NCI-H345 treated with DMSO at 0.1 percent for 48 hours (cell line): ENCODE results near the gene DZIP3.
A peak's percentile ranks its signal among the peaks of the same experiment; 100 is the strongest.

Source experiments
- DNase-seq: peaks from one replicate; lab custom pipeline; 2025; ENCODE audit not compliant: unreplicated experiment; lab: John Stamatoyannopoulos, UW

Gene DZIP3

GRCh38 chr3:108589081-108589997 is at the start of gene DZIP3, which contains the start of gene CIP2A:
Gene DZIP3 (plus strand): TSS chr3:108589722. CDS start chr3:108605407, 15,685 bp downstream.
Gene CIP2A (minus strand): TSS chr3:108589438. CDS start chr3:108589375, 63 bp downstream.
- peak; percentile 53 for DNase-seq

GRCh38 chr3:108546247-108546646 is 43.3 kb upstream of the DZIP3 start:
- DNase-seq, result no peak

GRCh38 chr3:108546692-108547091 is 42.8 kb upstream of the DZIP3 start:
- DNase-seq, result no peak

GRCh38 chr3:108548304-108548703 is 41.2 kb upstream of the DZIP3 start:
- DNase-seq, result no peak

GRCh38 chr3:108548886-108549285 is 40.6 kb upstream of the DZIP3 start:
- no peak for DNase-seq

GRCh38 chr3:108552267-108553159 is 37.0 kb upstream of the DZIP3 start:
- peak; percentile 3 for DNase-seq

- no peak for DNase-seq
Observed at GRCh38 chr3:108554229-108554628, 35.3 kb upstream of the DZIP3 start.

- no peak for DNase-seq
Observed at GRCh38 chr3:108554913-108555571, 34.5 kb upstream of the DZIP3 start.

- DNase-seq, result no peak
Observed at GRCh38 chr3:108555966-108556581, 33.4 kb upstream of the DZIP3 start.

GRCh38 chr3:108562565-108562964 is 27.0 kb upstream of the DZIP3 start:
- no peak for DNase-seq

- DNase-seq, result no peak
Observed at GRCh38 chr3:108564564-108564963, 25.0 kb upstream of the DZIP3 start.

GRCh38 chr3:108565506-108565905 is 24.0 kb upstream of the DZIP3 start:
- DNase-seq, result no peak

GRCh38 chr3:108566599-108566998 is 22.9 kb upstream of the DZIP3 start:
- DNase-seq, result no peak

- DNase-seq, result no peak
Observed at GRCh38 chr3:108569336-108569735, 20.2 kb upstream of the DZIP3 start.

- DNase-seq, result no peak
Observed at GRCh38 chr3:108578064-108578463, 11.5 kb upstream of the DZIP3 start.

- DNase-seq, result no peak
Observed at GRCh38 chr3:108588601-108589000, 921 bp upstream of the DZIP3 start.

- no peak for DNase-seq
Observed at GRCh38 chr3:108589998-108590323, 439 bp downstream of the DZIP3 start.

GRCh38 chr3:108590460-108590859 is 938 bp downstream of the DZIP3 start:
- no peak for DNase-seq

- DNase-seq, result no peak
Observed at GRCh38 chr3:108595321-108595720, 5.8 kb downstream of the DZIP3 start.

GRCh38 chr3:108598375-108598774 is 8.9 kb downstream of the DZIP3 start:
- DNase-seq, result no peak
